NCI-H226 (cell line): ENCODE data around the gene BICC1.

Experiments
- DNase-seq: peaks from one replicate; pipeline ENCODE4 v3.0.0-alpha.2; 2015

The BICC1 gene

DNA sequence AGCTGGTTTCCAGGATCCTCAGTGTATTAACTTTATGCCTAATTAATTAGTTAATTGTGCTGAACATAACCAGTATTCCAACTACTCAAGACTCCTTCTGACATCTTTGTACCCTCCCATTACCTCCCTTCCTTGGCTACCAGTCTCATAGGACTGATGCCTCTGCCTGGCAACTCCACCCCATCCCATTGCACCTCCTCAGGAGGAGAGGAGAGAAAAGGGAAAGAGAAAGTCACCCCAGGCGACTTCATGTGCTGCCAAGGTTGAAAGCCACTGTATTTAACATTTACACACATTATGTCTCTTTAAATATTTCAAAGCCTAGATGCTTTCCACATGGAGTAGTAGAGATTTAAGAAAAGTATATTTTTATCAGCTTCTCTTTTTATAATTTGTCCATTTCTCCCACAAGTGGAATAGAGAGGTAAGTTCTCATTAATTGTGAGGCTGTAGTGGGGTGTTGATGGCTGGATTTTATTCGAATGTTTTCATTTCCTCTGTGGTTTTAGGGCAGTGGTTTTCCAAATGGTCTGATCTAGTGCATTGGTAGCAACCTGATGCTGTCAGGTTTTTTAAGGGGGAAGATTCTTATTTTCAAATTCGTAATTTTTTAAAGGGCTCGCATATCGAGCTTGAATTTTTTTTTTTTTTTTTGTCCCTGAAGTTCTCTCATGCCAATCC, 148.0 kb downstream of the BICC1 start:
- peak; percentile 56 for DNase-seq

GRCh38 chr10:58661336-58661735, 148.7 kb downstream of the BICC1 start:
- peak; percentile 35 for DNase-seq

DNA sequence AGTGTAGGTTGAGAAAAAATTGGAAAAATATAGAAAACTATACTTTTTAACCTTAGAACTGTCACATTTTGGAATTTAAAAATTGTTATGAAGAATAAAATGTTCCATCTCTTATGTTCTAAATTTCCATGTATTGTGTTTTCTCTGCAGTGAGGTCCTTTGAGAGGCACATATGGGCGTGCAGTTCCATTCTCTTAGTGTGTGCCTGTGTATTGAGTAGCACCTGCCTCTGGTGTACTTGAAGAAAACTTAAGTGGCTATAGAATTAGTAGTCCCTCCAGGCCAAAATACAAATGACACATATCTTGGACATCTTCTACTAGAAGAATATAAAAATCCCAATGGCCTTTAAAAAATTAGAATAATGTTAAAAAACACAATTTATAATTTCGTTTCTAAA, 149.2 kb downstream of the BICC1 start:
- no peak for DNase-seq

DNA sequence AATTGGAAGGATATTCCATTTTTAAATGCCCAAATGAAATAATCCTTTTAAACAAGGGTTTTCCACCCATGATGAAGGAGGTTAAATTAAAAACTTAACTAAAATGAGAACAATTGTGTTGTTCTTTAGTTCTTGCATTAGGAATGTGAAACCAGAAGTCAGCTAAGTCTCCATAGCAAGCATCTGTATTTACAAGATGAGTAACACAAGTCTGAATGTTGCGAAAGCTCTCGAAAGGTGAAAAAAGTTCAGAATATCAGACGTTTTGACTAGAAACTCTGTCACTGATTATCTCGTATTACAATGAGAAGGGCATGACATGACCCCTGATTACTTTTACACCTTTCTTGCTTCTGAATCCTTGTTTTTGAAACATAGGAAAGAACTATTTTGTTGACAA, 149.6 kb downstream of the BICC1 start:
- peak; percentile 87 for DNase-seq

- no peak for DNase-seq
Measured at GRCh38 chr10:58665361-58665760, 152.7 kb downstream of the BICC1 start.

GRCh38 chr10:58666024-58666423, 153.4 kb downstream of the BICC1 start:
- DNase-seq, result no peak

DNA sequence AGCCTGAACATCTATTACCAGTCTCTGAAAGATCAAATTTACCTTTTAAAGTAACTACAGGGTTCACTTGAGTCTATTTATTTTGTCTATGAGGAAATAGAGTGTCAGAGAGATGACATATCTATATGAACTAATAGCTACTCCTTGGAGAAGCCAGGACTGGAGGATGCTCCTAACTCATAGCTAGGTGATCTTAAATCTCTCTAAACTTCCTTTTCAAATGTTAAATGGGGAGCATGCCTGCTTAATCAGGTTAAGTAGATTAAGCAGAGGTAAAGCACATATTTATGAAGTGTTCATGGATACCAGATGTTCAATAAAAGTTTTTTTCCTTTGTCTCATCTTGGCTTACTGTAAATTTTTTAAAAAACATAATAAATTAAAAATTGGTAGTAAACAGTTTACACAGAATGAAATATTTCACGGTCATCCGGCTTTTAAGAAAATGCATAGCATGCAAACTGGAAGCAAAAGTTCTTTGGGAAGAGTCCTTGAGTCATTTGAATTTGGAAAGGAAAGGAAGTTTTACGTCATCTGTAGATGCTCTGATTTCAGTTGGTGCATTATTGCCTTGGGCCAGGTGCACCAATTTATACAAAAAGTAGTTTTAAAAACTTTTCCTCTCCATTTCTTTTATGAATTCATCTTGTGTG, 155.1 kb downstream of the BICC1 start:
- DNase-seq, result no peak

GRCh38 chr10:58672845-58673244, 160.2 kb downstream of the BICC1 start:
- DNase-seq, result no peak

- DNase-seq, result no peak
Measured at GRCh38 chr10:58674251-58674650, 161.6 kb downstream of the BICC1 start.

DNA sequence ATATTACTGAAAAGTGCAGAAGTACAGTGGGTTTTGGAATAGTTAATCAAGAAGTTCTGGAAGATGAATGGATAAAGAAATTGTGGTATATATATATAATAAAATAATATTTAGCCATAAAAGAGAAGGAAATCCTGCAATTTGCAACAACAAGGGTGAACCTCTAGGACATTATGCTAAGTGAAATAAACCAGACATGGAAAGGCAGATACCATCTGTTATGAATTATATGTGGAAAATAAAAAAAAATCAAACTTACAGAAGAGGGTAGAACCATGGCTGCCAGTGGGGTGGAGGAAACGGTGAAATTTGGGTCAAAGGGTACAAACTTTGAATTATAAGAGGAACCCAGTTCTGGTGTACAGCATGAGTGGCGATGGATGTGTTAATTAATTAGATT, 162.6 kb downstream of the BICC1 start:
- no peak for DNase-seq

GRCh38 chr10:58691528-58691927, 178.9 kb downstream of the BICC1 start:
- no peak for DNase-seq

DNA sequence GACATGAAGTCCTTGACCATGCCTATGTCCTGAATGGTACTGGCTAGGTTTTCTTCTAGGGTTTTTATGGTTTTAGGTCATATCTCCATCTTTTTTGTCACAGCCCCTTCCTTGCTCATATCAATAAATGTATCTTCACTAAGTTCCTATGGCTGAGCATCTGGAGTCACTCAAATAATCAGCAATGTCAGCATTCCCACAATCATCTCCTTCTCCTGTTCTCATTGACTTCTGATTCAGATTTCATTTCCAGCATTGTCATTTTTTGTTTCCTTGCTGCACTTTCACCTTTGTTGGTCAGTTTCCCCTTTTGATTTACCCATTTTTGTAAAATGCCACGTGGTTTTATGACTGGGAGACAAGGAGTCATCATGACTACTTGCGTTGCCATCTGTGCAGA, 181.2 kb downstream of the BICC1 start:
- no peak for DNase-seq

- no peak for DNase-seq
Measured at GRCh38 chr10:58695022-58695421, 182.3 kb downstream of the BICC1 start.

DNA sequence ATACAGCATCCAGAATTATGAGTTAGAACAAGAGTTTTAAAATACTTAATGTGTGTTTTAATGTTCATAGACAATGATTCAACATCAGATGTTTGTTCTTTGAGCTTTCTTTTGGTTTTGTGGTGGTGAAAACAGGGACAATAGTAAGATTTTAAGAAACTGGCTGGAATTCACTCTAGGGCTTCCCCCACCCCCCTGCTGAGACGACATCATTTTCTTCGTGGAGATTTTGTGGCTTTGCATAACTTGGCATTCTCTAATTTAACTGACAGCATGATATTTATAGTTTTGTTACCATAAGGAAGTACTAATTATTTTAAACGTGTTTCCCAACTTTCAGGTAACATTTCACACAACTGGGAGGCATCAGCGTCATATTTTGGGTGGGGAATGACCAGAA, 184.1 kb downstream of the BICC1 start:
- DNase-seq, result no peak

DNA sequence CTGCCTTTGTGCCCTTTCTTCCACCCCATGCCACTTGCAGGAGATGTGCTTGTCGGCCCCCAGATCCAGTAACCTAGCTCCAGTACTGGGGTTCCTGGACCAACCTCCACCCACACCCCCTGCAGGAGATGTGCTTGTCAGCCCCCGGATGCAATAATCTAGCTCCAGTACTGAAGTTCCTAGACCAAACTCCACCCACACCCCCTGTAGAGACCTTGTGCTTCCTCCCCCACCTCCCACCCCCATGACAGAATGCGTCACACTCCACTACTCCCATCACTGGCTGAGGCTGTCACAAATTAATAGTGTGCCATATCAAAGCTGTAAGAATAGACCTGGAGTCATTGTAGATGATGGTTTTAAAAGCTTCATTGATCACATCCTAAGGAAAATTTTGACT, 185.0 kb downstream of the BICC1 start:
- no peak for DNase-seq

DNA sequence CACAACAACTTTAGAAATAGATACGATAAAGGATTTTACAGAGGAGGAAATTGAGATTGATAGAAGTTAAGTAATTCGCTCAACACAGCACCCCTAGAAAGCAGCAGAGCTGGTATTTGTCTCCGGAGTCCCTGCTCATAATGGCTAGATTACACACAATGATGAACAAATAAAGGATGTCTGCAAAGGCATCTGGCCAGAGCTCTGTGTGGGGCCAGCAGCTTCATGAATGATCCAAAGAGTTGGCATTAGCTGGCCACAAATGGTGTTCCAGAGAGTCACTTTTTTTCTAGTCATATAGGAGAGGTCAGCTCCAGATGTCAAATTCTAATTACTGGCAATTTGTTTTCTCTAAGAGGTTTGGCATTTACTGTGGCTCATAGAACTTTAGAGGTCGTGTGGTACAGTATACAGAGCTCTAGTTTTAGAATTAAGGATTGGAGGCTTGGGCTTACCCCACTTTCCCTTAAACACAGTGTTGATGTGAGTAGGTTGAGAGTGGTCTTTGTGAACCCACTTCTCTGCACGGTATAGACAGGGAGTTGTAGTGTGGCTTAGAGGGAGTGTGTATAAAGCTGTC, 186.2 kb downstream of the BICC1 start:
- no peak for DNase-seq

GRCh38 chr10:58700591-58700990, 187.9 kb downstream of the BICC1 start:
- DNase-seq, result no peak

GRCh38 chr10:58701405-58702135, 188.9 kb downstream of the BICC1 start:
- peak; percentile 62 for DNase-seq

GRCh38 chr10:58704226-58704625, 191.6 kb downstream of the BICC1 start:
- peak; percentile 70 for DNase-seq

GRCh38 chr10:58704671-58705141, 192.0 kb downstream of the BICC1 start:
- DNase-seq, result peak; percentile 64

DNA sequence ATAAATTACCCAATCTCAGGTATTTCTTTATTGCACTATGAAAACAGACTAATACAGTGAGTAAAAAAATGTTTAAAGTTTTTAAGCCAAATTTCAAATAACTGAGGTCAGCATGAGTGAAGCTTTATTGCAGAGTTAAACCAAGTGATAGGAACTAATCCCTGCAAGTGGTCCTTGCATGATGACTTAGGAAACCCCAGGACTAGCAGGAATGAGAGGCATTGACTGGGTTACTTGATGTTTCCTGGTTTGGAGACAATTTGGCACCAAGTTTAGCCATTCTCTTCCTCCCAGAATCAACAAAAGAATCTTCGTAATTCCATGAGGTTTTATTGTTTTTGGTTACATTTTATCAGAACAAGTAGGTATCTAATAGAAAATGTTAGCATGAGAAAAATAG, 194.2 kb downstream of the BICC1 start:
- no peak for DNase-seq

DNA sequence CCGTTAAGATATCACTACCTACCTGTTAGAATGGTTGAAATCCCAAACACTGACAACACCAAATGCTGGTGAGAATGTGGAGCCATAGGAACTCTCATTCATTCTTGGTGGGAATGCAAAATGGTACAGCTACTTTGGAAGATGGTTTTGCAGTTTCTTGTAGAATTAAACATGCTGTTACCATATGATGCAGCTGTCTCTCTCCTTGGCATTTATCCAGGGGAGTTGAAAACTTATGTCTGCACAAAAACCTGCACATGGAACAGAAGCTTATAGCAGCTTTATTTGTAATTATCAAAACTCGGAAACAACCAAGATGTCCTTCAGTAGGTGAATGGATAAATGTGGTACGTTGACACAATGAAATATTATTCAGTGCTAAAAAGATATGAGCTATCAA, 199.5 kb downstream of the BICC1 start:
- DNase-seq, result no peak

DNA sequence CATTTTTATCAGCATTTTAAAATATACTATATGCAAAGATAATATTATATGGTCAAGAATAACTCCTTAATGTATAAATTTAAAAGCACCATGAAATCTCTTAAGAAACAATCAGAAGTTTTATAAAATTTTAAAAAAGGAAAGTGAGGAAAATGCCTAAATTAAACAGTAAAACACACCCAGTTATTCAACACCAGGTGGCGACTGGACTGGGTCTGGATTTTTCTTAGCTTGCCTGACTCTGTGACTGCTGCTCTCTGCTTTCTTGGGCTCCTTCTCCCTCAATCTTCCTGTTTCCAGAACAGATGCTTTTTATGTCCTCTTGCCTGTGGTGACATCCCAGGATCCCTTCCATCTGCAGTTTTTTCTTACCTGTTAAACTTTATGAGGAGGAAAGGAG, 200.3 kb downstream of the BICC1 start:
- no peak for DNase-seq

GRCh38 chr10:58714409-58714808, 201.7 kb downstream of the BICC1 start:
- no peak for DNase-seq
